ENCODE measurements around the gene TMEM120B. TPM values are rescaled to one million over a fixed set of nuclear protein-coding genes. Genes with fewer than 3 reads are reported as not detected.
A peak's percentile ranks its signal among the peaks of the same experiment; 100 is the strongest.
"Not testable (repeated sequence)": the region's sequence is repeated elsewhere in the genome, so short reads cannot be mapped to it uniquely, and the experiment has no call there.

Gene TMEM120B
- 1 to 10 TPM; 7.3 to 8.8 TPM for total RNA-seq

DNA sequence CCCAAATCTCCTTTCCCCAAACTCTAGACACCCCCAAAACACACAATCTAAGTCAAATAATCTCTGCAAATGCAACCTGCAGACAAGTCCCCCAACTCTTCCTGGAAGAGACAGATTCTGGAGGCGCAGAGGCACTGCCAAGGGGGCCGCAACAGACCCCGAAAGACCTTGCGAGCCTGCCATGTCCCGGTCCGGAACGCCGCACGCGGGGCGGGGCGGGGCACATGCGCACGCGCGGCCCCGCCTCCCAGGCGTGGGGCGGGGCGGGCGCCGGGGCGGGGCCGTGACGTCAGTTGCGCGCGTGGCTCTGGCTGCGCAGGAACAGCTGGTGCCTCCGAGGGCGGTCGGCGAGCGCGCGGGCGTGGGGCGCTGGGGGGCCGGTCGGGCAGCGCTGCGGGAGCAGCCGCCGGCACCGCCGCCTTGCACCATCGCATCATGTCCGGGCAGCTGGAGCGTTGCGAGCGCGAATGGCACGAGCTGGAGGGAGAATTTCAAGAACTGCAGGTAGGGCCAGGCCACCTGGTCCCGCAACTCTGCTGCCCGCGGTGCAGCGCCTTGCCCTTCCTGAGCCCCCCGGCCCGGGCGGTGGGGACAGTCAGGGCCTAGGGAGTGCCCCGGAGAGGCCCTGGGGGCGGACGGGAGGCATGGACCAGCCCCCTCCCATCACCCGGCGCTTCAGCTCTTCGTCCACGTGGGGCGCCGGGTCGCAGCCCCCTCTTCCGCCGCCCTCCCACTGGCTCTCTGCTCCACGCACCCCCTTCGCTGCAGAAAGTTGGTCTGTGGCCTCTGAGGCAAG is at the start of gene TMEM120B:
Gene TMEM120B, plus strand, starts transcription at position 292 of the 796 bp plus-strand sequence. Its CDS starts 144 bp downstream, at position 436.
- H3K9me3 ChIP-seq = no peaks in the 10 kb centered on the region
- DNase-seq (ENCODE audit: low spot score) (peak; percentile 23), ATAC-seq (ENCODE audit: insufficient number of reproducible peaks, low FRiP score, low read depth) (peak; percentile 78)
- TF ChIP-seq, protein P1, sequence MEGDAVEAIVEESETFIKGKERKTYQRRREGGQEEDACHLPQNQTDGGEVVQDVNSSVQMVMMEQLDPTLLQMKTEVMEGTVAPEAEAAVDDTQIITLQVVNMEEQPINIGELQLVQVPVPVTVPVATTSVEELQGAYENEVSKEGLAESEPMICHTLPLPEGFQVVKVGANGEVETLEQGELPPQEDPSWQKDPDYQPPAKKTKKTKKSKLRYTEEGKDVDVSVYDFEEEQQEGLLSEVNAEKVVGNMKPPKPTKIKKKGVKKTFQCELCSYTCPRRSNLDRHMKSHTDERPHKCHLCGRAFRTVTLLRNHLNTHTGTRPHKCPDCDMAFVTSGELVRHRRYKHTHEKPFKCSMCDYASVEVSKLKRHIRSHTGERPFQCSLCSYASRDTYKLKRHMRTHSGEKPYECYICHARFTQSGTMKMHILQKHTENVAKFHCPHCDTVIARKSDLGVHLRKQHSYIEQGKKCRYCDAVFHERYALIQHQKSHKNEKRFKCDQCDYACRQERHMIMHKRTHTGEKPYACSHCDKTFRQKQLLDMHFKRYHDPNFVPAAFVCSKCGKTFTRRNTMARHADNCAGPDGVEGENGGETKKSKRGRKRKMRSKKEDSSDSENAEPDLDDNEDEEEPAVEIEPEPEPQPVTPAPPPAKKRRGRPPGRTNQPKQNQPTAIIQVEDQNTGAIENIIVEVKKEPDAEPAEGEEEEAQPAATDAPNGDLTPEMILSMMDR (IDR thresholded peaks at IDR 0.05) = peak; percentile 21
- H3K4me1 ChIP-seq (ENCODE audit: control insufficient read depth in 1 of 2, low read depth in 2 of 2) = peaks cover 8 to 24% of the 10 kb centered on the region in 2 donors
- H3K4me3 ChIP-seq = peak within 1 kb of the TSS; percentile 82
- no peaks in the 10 kb centered on the region for H3K36me3 ChIP-seq
- peak within 1 kb of the TSS; percentile 76 to 80 for H3K27ac ChIP-seq
- no peaks in the 10 kb centered on the region for H3K27me3 ChIP-seq (replicated peaks; ENCODE audit: insufficient read depth)

DNA sequence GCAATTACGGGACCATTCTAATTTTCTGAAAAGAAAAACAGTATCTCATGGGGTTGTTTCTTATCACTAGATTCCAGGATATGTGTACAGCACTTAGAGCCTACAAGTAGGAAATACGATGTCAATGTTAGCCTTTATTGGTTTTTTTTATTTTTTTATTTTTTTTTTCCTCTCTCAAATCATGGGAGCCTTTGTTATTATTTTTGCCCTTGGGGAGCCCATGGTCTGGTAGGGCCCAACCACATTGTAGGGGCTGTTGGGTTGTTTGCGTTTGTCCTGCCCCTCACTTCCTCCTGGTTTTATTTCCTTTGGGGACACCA is 49.0 kb upstream of the TMEM120B start:
- ATAC-seq (ENCODE audit: insufficient number of reproducible peaks, low FRiP score, low read depth) (no peak), DNase-seq (ENCODE audit: low spot score) (no peak)
- Histone ChIP-seq H3K36me3 (no peaks in the 10 kb centered on the region), H3K27me3 (replicated peaks; ENCODE audit: insufficient read depth) (no peaks in the 10 kb centered on the region), H3K9me3 (no peaks in the 10 kb centered on the region), H3K4me1 (ENCODE audit: control insufficient read depth in 1 of 2, low read depth in 2 of 2) (no peaks in the 10 kb centered on the region), H3K4me3 (no peak overlapping the region), H3K27ac (no peak overlapping the region)
- TF ChIP-seq, protein P1 (IDR thresholded peaks at IDR 0.05) = no peak

DNA sequence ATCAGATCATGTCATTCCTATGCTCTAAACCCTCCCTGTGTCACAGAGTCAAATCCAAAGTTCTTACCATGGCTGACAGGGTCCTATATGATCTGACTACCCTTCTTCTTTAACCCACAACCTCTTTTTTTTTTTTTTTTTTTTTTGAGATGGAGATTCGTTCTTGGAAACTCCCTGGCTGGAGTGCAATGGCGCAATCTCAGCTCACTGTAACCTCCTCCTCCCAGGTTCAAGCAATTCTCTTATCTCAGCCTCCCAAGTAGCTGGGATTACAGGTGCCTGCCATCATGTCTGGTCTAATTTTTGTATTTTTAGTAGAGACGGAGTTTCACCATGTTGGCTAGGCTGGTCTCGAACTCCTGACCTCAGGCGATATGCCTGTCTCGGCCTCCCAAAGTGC is 45.7 kb upstream of the TMEM120B start:
- not testable (repeated sequence) for H3K4me1 ChIP-seq (ENCODE audit: control insufficient read depth in 1 of 2, low read depth in 2 of 2); H3K27me3 ChIP-seq (replicated peaks; ENCODE audit: insufficient read depth); H3K4me3 ChIP-seq; H3K36me3 ChIP-seq; DNase-seq (ENCODE audit: low spot score); H3K27ac ChIP-seq; H3K9me3 ChIP-seq; ATAC-seq (ENCODE audit: insufficient number of reproducible peaks, low FRiP score, low read depth)

DNA sequence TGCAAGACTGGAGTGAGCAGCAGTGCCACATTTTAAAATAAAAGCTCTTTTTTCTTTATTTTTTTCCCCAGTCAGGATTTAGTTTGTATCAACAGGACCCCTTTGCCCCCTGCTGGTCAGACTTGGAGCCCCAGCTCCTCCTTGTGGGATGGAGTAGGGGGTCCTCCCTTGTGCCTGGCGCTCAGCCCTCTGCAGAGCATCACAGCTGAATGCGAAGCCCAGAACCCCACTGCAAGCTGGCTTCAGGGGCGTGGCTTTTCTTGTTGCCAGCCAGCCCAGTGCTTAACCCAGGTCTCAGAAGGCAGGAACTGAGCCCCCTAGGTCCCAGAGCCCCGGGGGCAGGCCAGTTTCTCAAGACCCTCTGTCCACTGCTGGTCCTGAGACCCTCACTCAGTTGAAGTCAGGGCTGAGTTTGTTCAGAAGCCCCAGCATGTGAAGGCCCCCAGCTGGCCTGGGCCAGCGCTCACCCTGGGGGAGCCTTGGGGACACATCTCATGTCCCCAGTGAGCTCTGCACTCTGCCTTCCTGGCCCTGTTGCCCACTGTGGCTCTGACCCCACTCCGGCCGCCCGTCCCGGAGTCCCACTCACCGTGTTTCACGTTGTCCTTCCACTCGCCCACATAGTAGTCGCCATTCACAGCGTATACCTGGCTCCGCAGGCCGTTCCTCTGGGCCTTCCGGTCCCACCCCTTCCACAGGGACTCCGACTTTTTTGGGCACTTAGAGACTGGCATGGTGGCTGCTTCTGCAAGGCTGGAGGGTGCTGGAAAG is 43.6 kb upstream of the TMEM120B start:
- Histone ChIP-seq H3K27ac (no peak overlapping the region), H3K4me3 (no peak overlapping the region), H3K27me3 (replicated peaks; ENCODE audit: insufficient read depth) (no peaks in the 10 kb centered on the region), H3K9me3 (no peaks in the 10 kb centered on the region), H3K4me1 (ENCODE audit: control insufficient read depth in 1 of 2, low read depth in 2 of 2) (peaks cover 7 to 13% of the 10 kb centered on the region in 2 donors), H3K36me3 (no peaks in the 10 kb centered on the region)
- TF ChIP-seq, protein P1 (IDR thresholded peaks at IDR 0.05) = peak; percentile 54
- no peak for DNase-seq (ENCODE audit: low spot score)
- ATAC-seq (ENCODE audit: insufficient number of reproducible peaks, low FRiP score, low read depth) = no peak

DNA sequence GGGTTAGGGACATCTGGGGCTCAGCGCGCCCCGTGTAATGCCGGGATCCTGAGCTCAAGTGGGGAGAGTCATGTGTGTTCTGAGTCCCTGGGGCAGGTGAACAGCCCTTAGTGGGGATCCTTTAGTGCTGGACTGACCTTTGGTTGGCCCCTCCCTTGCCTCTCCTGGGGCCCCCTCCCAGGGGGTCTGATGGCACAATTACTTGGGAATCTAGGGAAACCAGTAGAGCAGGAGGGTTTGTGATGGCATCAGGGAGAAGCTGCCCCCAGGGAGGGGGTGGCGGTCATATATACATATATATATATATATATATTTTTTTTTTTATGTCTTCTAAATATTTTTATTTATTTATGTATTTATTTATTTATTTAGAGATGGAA is 43.0 kb upstream of the TMEM120B start, which contains the start of gene MORN3:
Gene MORN3, minus strand, starts transcription at position 134 of the 380 bp plus-strand sequence. CDS start 171 bp downstream, outside the sequence.
- peaks cover 7 to 13% of the 10 kb centered on the region in 2 donors for H3K4me1 ChIP-seq (ENCODE audit: control insufficient read depth in 1 of 2, low read depth in 2 of 2)
- no peaks in the 10 kb centered on the region for H3K36me3 ChIP-seq
- H3K27ac ChIP-seq = no peak within 1 kb of the TSS
- no peaks in the 10 kb centered on the region for H3K9me3 ChIP-seq
- DNase-seq (ENCODE audit: low spot score) (no peak), ATAC-seq (ENCODE audit: insufficient number of reproducible peaks, low FRiP score, low read depth) (no peak)
- TF ChIP-seq, protein P1 (IDR thresholded peaks at IDR 0.05) = no peak
- H3K4me3 ChIP-seq = no peak within 1 kb of the TSS
- no peaks in the 10 kb centered on the region for H3K27me3 ChIP-seq (replicated peaks; ENCODE audit: insufficient read depth)

Measured in thoracic aorta (tissue), 2 donors.